HS-5 (cell line): Measurements from ENCODE around the gene RANBP17.
"Not testable (repeated sequence)": the region's sequence is repeated elsewhere in the genome, so short reads cannot be mapped to it uniquely, and the experiment has no call there.

ENCODE experiments used
- DNase-seq: peaks from one replicate; pipeline ENCODE4 v3.0.0-alpha.2; 2012; ENCODE audit warnings: low read depth

The RANBP17 gene

GRCh38 chr5:170861917-170862766, at the start of gene RANBP17:
RANBP17 (plus strand) TSS chr5:170862018.
- DNase-seq, result no peak

- no peak for DNase-seq
These were observed 48.6 kb upstream of the RANBP17 start for GRCh38 chr5:170813231-170813630.

DNA sequence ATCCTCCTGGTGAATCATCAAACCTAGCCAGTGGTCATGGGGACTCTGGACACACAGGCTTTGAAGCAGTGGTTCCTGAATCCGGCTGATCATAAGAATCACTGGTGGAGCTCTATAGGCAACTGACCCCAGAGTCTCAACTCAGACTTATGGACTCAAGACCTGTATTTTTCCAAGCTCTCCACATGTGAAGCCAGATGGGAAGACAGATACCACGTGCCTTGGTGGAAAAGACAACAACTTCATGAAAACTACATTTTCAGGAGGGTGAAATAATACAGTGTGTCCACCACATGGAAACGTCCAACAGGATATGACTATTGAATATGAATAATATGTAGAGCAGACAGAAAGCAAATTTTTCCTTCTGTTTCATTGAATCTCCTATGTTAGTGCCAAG, 44.6 kb upstream of the RANBP17 start:
- no peak for DNase-seq

- DNase-seq, result peak; percentile 22
These were observed 43.6 kb upstream of the RANBP17 start for GRCh38 chr5:170818232-170818631.

GRCh38 chr5:170819824-170820223, 42.0 kb upstream of the RANBP17 start:
- no peak for DNase-seq

DNA sequence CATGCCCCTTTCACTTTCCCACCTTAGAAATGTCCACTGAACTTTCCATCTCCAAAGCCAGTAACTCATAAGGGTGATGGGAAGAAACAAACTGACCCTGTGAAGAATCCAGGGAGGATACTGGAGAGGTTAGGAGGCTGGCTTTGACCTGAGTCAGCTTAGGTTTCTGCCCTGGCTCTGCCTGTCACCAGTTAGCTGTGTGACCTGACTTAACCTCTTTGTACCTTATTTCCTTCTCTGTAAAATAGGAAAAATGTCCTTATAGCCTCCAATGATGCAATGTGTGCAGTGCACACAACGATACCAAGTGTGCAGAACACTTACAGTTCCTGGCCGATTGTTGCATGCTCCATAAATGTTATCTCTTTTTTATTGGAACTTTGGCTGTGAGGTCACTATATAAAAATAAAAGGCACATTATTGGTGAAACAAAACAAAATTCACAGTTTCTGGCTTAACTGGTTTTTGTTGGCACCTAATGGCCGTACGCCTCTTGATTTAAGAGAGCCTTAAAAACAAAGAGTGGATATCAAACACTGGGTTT, 40.5 kb upstream of the RANBP17 start:
- no peak for DNase-seq

DNA sequence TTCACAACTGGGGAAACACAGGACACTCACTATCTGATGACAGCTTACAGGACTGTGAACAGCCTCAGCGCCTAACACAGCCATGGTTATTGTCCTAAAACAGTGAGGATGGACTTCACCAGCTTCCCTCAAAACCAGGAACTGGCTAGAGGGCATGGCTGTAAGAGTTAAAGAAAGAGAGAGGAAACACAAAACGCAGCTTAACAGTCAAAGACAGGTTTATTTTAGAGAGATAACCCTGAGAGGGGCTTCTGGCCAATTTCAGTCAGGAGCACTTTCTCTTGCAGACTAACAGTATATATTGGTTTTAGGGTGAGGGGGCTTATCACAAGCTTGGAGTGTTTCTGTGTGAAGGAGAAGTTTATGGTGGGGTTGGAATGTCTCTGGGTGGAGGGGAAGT, 35.7 kb upstream of the RANBP17 start:
- no peak for DNase-seq

DNA sequence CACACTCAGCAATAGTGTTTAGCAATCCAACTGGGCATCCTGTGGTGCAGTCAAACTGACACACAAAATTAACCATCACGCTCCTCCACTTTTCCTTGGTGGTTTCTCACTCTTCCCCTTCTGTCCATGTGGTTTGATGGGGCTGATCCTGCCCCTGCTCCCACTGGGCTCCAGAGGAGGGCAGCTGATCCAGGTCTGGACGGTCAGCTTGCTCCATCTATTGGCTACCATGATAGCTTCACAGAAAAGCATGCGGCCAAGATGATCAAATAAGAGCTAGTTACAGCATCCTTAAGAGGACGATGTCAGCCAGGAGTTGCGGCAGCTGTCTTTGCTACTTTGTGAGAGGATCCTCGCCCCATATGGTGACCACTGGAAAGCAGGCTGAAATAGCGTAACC, 29.6 kb upstream of the RANBP17 start:
- DNase-seq, result no peak

DNA sequence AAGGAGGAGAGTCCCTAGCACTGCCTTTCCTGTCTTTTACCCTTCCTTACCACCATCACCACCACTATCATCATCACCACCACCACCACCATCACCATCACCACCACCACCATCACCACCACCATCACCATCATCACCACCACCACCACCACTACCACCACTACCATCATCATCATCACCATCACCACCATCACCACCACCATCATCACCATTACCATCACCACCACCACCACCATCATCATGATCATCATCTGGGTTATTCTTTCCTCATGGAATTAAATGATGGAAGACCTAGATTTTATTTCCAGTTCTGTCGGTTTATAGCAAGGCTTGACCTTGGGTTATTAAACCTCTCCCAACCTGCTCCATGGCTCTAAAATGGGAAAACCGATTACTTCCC, 27.8 kb upstream of the RANBP17 start:
- DNase-seq, result not testable (repeated sequence)

GRCh38 chr5:170836226-170836625, 25.6 kb upstream of the RANBP17 start:
- no peak for DNase-seq

DNA sequence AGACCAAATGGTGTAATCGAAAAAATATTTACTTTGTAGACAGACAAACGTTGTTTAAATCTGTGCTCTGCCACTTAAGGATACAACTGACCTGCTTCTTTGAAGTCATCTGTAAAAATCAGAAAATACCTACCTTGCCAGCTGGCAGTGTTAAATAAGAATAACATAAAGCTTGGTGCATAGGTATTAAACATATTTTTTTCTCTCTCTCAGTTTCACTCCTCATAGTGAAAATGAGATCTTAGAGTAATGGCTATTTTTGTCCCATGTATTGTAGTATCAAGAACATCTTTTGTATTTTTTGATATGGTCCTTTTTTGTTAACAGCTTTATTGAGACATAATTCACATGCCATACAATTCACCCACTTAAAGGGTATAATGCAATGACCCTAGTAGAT, 17.9 kb upstream of the RANBP17 start:
- DNase-seq, result no peak

GRCh38 chr5:170844651-170845050, 17.2 kb upstream of the RANBP17 start:
- DNase-seq, result no peak

GRCh38 chr5:170846416-170846815, 15.4 kb upstream of the RANBP17 start:
- no peak for DNase-seq

- no peak for DNase-seq
These were observed 15.0 kb upstream of the RANBP17 start for GRCh38 chr5:170846846-170847245.

- DNase-seq, result no peak
These were observed 13.8 kb upstream of the RANBP17 start for GRCh38 chr5:170848033-170848432.

- no peak for DNase-seq
These were observed 12.4 kb upstream of the RANBP17 start for GRCh38 chr5:170849374-170849773.

GRCh38 chr5:170854566-170854965, 7.3 kb upstream of the RANBP17 start:
- no peak for DNase-seq

DNA sequence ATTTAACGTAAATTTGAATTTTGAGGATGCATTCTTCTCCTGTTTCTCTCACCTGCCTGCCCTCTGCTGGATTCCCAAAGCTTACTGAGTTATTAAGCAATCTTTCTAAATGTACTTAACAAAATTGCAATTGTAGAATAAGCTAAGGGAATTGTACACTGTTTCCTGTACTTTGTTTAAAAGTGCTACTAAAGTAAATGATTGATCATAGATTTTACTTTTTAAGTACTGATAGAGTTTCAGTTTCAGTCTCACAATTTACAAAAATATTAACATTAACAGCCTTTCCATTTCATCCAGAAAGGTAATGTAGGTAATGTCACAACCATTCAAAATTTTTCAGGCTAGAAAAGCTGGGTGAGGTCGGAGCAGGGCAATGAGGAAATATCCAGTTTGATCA, 4.8 kb upstream of the RANBP17 start:
- no peak for DNase-seq

DNA sequence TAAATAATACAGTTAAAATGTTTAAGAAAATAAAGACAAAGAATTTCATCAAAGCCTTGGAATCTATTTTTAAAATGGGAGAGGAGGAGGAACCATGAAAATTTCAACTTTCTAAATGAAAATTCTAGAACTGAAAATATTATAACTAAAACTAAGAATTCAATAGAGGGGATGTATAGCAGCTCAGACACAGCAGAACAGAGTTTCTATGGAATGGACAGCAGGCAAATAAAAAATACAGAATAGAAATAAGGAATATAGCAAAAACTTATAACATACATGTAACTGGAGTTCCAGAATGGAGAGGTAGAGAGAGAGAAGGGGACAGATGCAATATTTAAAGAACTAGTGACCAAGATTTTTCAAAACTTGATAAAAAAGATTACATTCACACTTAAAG, 1.4 kb upstream of the RANBP17 start:
- DNase-seq, result no peak

DNA sequence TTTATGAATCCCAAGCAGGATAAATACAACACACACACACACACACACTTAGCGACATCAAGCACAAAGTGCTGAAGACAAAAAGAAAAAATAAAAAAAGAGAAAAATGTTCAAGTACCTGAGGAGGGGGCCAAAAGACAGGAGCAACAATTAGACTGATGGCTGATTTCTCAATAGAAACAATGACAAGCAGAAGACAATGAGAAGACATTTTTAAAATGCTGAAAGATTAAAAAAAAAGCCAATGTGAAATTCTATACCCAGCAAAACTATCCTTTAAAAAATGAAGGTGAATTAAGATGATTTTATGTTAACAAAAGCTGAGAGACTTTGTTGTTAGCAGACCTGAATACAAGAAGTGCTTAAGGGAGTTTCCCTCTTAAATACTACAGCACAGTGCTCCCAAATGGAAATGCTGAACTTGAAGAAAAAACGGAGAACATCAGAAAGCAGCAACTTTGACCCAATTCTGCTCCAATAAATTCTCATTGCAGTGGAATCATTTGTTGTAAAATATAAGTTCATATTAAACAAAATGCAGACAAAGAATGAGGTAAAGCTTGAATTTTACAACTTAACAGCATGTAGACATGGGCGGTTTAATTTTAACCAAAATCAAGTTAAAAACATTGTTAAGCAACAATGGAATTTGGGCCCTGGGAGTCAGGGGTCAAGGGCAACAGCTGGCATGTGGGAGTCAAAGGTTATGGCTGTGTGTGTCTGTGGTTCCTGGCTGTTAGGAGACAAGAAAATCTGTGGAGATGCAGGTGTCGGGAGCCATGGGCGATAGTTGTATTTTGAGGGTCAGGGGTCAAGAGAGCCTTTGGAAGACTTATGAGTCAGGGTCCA, 776 bp upstream of the RANBP17 start:
- no peak for DNase-seq

DNA sequence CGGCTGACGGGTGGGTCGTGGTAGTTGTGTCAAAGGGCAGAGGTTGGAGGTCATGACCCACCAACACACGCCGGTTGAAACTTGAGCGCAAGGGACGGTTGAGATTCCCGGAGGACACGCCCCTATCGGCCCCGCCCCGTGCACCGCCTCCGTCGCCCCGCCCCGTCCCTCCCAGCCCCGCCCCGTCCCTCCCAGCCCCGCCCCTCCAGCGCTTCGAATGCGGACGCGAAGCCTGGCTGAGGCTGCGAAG, 226 bp upstream of the RANBP17 start:
- DNase-seq, result no peak

DNA sequence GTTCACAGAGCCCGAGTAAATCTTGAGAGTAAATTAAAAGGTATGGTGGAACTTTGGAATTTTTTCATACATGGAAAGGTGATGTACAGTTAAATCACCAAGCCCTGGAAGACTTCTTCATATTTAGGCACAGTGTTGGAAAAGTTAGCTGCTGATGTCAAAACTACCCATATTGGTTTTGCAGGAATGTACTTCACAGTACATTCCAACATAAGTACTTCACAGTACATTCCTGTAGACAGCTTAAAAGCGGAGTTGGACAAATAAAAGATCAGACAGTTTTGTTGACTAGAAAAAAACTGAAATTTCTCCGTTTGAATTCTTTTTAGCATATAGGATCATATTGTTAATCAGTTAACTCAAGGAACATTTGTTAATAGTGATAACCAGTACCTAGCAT, 1.8 kb downstream of the RANBP17 start:
- no peak for DNase-seq

GRCh38 chr5:170865622-170866021, 3.8 kb downstream of the RANBP17 start:
- DNase-seq, result no peak
